HS-5 (cell line): ENCODE measurements around the gene RRAD.

Experiments used
- DNase-seq: peaks from one replicate; pipeline ENCODE4 v3.0.0-alpha.2; 2012; ENCODE audit warnings: low read depth

RRAD gene

DNA sequence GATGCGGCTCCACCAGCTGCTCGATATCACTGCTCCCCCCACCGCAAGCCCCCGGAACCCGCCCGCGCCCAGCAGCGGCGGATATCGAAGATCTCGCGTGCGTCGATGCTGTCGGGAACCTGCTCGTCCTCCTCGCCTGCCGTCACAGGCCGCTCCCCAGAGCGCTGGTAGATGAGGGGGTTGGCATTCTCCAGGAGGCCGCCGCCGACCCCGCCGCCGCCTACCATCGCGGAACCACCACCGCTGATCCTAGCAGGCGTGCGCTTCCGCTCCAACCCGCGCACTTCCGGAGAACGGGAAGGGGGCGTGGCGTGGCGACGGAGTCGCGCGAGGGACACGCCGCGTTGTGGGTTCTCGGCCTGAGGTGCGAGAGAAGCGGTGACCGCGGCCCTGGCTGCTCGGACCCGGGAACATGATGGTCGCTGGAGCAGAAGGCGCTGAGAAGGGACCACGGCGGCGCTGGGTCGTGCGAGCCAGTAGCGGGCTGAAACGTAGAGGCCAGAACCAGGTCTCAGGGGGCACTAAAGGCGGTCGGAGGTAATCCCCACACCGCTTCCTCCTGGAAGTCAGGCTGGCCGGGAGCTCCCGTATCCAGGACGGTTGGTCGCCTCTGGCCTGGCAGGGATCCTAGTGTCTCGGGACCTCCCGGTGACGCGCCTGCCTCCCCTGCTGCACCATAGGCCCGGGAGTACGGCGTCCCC is 9.0 kb upstream of the RRAD start, which contains the start of gene CIAO2B:
Gene CIAO2B, minus strand, starts transcription at position 265 of the 701 bp plus-strand sequence. Its CDS starts 38 bp downstream, at position 227.
- DNase-seq = peak; percentile 25

GRCh38 chr16:66933776-66934137 is 8.4 kb upstream of the RRAD start:
- DNase-seq = no peak

DNA sequence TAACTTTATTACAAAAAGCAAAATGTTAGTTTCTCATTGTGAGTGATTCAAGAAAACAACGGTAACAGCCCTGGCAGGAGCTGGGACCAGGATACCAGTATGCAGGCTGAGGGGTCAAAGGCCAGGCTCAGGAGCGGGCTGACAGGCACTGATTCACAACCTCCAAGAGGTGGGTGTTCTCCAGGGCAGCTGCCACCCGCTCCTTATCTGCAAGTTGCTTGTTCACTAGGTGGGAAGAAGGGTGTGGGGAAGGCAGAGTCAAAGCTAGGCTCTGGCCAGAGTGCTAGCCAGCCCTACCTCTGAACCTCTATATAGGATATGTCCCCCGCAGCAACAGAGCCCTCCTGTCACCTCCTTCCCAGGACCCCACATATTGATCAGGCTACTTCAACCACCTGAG is 6.7 kb upstream of the RRAD start:
- DNase-seq = no peak

GRCh38 chr16:66931665-66932064 is 6.3 kb upstream of the RRAD start:
- DNase-seq = no peak

GRCh38 chr16:66930189-66930588 is 4.9 kb upstream of the RRAD start:
- peak; percentile 74 for DNase-seq

- no peak for DNase-seq
Measured at GRCh38 chr16:66928702-66929388, 3.5 kb upstream of the RRAD start.

DNA sequence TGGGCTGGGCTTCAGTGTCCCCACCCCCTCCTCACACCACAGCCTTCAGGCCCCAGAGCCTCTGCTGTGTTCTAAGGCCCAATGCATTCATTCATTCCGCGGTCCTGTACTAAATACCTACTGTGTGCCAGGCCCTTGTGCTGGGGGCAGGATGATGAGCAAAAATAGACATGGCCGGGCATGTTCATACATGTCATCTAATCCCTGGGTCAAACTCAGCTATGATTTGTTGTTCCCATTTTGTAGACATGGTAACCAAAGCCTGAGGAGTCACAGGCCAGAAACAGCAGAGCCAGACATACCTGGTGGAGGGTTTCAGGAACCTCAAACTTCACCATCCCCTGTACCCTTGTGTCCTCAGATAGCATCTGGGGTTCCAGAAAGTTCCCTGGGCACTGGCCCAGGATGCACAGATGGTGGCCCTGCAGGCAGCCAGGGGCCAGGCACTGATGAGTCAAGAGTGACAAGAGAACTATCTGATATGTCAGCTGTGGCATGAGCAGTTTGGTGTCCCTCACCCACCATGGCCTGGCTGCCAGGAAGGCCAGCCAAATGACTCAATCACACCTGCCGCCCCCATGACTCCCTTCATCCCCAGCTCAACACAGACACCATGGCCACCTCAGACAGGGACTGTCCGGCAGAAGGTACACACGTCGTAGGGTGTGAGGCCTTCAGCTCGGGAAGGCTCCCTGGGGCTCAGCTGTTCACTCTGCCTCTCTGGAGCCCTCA is 2.7 kb upstream of the RRAD start:
- DNase-seq = peak; percentile 31

GRCh38 chr16:66926961-66927436 is 1.7 kb upstream of the RRAD start:
- DNase-seq = peak; percentile 75

DNA sequence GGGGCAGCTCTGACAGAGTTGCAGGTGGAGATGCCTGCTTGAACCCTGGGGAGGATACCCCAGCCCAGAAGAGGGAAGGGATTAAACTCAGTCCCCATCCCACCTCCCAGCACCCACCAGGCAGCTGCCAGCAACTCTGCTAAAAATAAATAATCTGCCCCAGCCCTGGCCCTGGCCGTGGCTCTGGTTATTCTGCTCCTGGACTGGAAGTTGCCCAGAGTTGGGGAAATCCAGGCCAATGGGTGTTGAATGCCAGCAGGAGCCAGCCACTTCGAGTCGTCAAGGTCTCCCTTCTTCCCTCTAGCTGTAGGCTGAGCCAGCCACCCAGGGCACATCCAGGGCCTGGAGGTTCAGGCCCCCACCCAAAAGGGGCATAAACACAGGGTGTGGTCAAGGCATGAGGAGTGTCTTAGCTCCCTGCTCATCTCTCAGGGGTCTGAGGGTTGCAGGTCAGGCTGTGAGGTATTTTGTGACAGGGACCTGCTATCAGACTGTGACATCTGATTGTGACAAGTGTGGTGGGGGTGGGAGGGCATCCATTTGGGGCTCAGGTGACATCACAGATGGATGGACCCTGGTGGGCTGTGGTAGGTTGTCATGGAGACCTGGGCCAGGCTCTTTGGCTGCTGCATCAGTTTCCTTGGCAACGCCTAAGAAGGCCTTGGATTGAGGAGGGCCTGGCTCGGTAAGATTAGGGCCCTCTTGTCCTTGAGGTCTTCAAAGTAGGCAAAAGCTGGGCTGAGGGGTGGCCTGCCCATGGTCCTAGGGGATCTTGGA is 1.0 kb upstream of the RRAD start:
- DNase-seq = no peak

DNA sequence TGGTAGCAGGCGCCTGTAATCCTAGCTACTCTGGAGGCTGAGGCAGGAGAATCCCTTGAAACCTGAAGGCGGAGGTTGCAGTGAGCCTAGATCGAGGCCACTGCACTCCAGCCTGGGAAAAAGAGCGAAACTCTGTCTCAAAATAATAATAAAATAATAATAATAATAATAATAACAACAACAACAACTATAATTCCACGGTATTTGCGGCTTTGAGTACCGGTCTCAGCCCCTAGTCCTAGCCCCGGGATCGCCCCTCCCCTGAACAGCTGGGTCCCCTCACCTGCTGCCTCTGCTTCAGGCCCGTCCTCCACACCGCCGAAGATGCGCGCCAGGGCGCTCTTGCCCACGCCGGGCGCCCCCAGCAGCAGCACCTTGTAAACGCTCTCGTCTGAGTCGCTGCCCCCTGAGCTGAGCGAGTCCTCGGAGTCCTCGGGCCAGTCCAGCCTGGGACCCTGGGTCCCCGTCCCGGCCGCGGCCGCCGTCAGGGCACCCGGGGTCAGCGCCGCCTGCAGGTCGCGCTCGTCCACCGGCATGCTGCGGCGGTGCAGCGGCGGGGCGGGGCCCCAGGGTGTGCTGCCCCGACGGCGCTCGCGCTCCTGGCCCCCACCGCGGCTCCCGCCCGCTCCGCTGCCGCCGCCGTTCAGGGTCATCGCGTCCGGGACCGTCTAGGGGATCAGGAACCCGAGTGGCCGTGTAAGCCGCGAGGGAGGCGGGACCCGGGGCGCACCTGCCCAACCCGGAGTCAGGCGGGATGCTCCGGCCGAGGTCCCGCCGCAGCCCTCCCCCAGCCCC is 611 bp downstream of the RRAD start:
- no peak for DNase-seq

- DNase-seq = no peak
Measured at GRCh38 chr16:66923866-66924265, 1.5 kb downstream of the RRAD start.

GRCh38 chr16:66923247-66923731 is 2.0 kb downstream of the RRAD start:
- no peak for DNase-seq

GRCh38 chr16:66921729-66922450 is 3.4 kb downstream of the RRAD start:
- DNase-seq = no peak

- DNase-seq = no peak
Measured at GRCh38 chr16:66920924-66921680, 4.2 kb downstream of the RRAD start.

GRCh38 chr16:66920299-66920590 is 5.1 kb downstream of the RRAD start:
- no peak for DNase-seq

DNA sequence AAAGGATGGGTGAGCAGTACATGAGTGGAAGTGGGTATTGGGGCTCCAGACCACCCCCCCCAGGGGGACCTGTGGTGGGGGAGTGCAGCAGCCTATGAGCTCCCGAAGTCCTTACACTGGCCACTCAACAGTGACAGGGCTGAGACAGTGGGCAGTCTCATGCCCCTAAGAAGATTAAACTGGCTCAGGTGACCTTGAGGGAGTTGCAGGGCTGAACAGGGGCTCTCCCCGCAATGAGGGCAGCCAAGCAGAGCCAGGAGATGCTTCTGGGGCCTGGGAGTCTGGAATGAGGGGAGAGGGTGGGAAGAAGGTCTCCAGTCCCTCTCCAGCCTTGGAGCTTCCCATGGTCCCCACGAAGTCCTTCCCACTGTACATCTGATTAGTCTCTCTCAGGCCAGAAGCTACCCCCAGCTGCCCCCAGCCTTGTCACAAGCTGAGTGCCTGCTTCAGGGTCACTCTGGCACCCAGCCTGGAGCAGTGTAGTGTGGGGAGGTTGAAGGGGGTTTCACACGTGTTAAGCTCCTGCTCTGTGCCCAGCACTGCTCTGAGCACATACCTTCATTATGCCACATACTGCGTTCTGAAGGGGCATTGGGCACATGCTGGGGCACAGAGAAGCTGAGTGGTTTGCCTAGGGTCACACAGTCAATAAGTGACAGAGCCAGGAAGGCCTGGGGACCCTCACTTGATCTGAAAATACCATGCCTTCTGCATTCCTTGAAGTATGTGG is 5.6 kb downstream of the RRAD start:
- no peak for DNase-seq

- no peak for DNase-seq
Measured at GRCh38 chr16:66918803-66919568, 6.3 kb downstream of the RRAD start, which contains the start of gene CDH16. CDH16 (minus strand) TSS chr16:66918885; CDS start chr16:66918065, 820 bp downstream.

DNA sequence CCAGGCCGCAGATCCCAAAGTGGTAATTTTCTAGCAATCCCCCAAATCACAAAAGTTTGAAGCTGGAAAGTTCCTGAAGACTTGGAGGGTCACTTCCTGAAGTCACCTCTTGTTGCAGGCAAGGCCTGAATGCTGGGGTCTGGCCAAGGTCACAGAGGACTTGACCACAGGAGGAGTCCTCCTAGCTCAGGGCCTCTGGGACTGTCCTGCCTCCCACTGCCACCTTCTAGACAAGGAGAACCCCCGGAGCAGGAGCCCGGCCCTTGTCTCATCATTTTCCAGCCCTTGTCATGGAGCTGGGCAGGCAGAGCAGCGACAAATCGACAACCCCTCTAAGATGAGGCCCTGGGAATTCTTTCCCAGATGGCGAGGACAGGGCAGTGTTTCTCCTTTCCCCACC is 7.0 kb downstream of the RRAD start:
- DNase-seq = no peak
